ENCODE results near the gene DUSP12.
A peak's percentile ranks its signal among the peaks of the same experiment; 100 is the strongest.

DUSP12 gene

GRCh38 chr1:161737625-161738024, 12.0 kb upstream of the DUSP12 start:
- no peak for DNase-seq
- Histone ChIP-seq H3K27ac (no peak overlapping the region), H3K27me3 (replicated peaks) (no peaks in the 10 kb centered on the region), H3K4me3 (ENCODE audit: low read depth, low read length) (no peak overlapping the region), H3K36me3 (replicated peaks) (no peaks in the 10 kb centered on the region)
- no peak for TF ChIP-seq CTCF (IDR thresholded peaks at IDR 0.05; ENCODE audit: low read depth, low read length, missing control alignments)
- in situ Hi-C loops (cut with HindIII; ENCODE audit: low pct_ligation_motif_present, low sequenced_read_pairs), result no loop called here

GRCh38 chr1:161738627-161739287, 10.8 kb upstream of the DUSP12 start:
- DNase-seq, result peak; percentile 76
- in situ Hi-C loops (cut with HindIII; ENCODE audit: low pct_ligation_motif_present, low sequenced_read_pairs), result no loop called here
- no peaks in the 10 kb centered on the region for H3K27me3 ChIP-seq (replicated peaks)
- H3K27ac ChIP-seq, result no peak overlapping the region
- TF ChIP-seq CTCF (IDR thresholded peaks at IDR 0.05; ENCODE audit: low read depth, low read length, missing control alignments), result peak; percentile 73
- H3K36me3 ChIP-seq (replicated peaks), result no peaks in the 10 kb centered on the region
- no peak overlapping the region for H3K4me3 ChIP-seq (ENCODE audit: low read depth, low read length)

- H3K4me3 ChIP-seq (ENCODE audit: low read depth, low read length), result no peak overlapping the region
- no peaks in the 10 kb centered on the region for H3K27me3 ChIP-seq (replicated peaks)
- H3K36me3 ChIP-seq (replicated peaks), result no peaks in the 10 kb centered on the region
- in situ Hi-C loops (cut with HindIII; ENCODE audit: low pct_ligation_motif_present, low sequenced_read_pairs), result no loop called here
- TF ChIP-seq CTCF (IDR thresholded peaks at IDR 0.05; ENCODE audit: low read depth, low read length, missing control alignments), result no peak
- no peak for DNase-seq
- no peak overlapping the region for H3K27ac ChIP-seq
Measured at GRCh38 chr1:161739865-161740566, 9.6 kb upstream of the DUSP12 start.

GRCh38 chr1:161740921-161741320, 8.7 kb upstream of the DUSP12 start:
- no peak overlapping the region for H3K4me3 ChIP-seq (ENCODE audit: low read depth, low read length)
- no peaks in the 10 kb centered on the region for H3K27me3 ChIP-seq (replicated peaks)
- no peak for DNase-seq
- in situ Hi-C loops (cut with HindIII; ENCODE audit: low pct_ligation_motif_present, low sequenced_read_pairs), result no loop called here
- H3K27ac ChIP-seq, result no peak overlapping the region
- no peak for TF ChIP-seq CTCF (IDR thresholded peaks at IDR 0.05; ENCODE audit: low read depth, low read length, missing control alignments)
- no peaks in the 10 kb centered on the region for H3K36me3 ChIP-seq (replicated peaks)

GRCh38 chr1:161743231-161743630, 6.4 kb upstream of the DUSP12 start:
- no peak for DNase-seq
- Histone ChIP-seq H3K27me3 (replicated peaks) (no peaks in the 10 kb centered on the region), H3K4me3 (ENCODE audit: low read depth, low read length) (no peak overlapping the region), H3K27ac (no peak overlapping the region), H3K36me3 (replicated peaks) (no peaks in the 10 kb centered on the region)
- in situ Hi-C loops (cut with HindIII; ENCODE audit: low pct_ligation_motif_present, low sequenced_read_pairs), result no loop called here
- TF ChIP-seq CTCF (IDR thresholded peaks at IDR 0.05; ENCODE audit: low read depth, low read length, missing control alignments), result no peak
